Keratinocyte (primary cell): Measurements from ENCODE around the gene TSHZ1.

Source experiments
- CTCF ChIP-seq, 3 experiments: IDR thresholded peaks in 1 of 3; conservative IDR thresholded peaks in 1 of 3; optimal IDR thresholded peaks in 1 of 3; 2 replicates in 2 of 3; 3 replicates in 1 of 3; pipeline versions ENCODE3 to v1.5.1; 2011; ENCODE audit warnings: low read length in 3 of 3, mild to moderate bottlenecking in 3 of 3, moderate library complexity in 2 of 3, control low read depth in 1 of 3, inconsistent platforms in 1 of 3; ENCODE audit not compliant: insufficient read depth in 2 of 3; ENCODE audit errors: extremely low read depth in 1 of 3
- EZH2 ChIP-seq: IDR thresholded peaks from one replicate; pipeline ENCODE4 v1.6.1; 2012; ENCODE audit warnings: inconsistent platforms, mild to moderate bottlenecking, low read length, moderate library complexity

DNA sequence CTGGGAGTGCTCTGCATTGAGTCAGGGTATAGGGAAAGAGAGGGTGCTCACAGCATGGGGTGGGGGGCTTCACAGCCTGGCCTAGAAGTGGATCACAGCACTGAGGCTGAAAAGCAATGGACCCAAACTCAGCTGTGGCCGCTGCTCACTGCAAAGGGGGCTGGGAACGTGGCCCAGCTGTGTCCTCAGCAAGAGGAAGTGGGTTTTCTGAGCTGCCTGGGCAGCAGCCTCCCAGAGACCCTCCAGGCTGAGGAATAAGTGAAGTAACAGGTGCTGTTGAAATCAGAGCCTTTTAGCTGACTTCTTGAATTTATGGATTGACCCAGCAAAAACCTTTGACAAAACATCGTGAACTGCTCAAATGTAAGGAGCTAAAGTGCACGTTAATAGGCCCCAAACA is 36.9 kb upstream of the TSHZ1 start:
- TF ChIP-seq EZH2: no peak
- no peak for TF ChIP-seq CTCF (optimal IDR thresholded peaks at IDR 0.05 in 1 of 3, IDR thresholded peaks at IDR 0.05 in 1 of 3, conservative IDR thresholded peaks at IDR 0.05 in 1 of 3; ENCODE audit: extremely low read depth in 1 of 3, insufficient read depth in 2 of 3, low read length in 3 of 3)
